Measurements from ENCODE around the gene OCA2.

OCA2 gene

DNA sequence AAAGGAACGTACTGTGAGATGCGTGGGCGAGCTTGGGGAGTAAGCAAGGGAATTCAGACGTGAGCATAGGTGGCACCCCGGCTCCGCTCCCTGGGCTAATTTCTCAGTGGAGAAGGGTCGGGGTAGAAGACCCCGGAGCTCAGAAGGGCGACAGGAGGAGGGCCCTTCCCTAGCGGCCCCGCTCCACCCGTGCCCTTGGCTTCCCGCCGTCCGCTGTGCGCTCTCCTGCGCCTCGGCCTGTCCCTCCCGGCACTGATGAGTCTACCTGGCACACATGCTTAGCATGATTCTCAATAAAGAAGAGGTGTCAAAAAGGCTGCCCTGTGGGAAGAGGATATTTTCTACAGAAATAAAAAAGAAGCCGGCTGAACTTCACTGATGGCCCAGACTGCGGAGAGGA is 292.7 kb downstream of the OCA2 start:
- peaks cover 6% of the 10 kb centered on the region for H3K9me3 ChIP-seq (replicated peaks; ENCODE audit: low read length)
- no peak overlapping the region for H3K9ac ChIP-seq (ENCODE audit: low read depth, low read length)

DNA sequence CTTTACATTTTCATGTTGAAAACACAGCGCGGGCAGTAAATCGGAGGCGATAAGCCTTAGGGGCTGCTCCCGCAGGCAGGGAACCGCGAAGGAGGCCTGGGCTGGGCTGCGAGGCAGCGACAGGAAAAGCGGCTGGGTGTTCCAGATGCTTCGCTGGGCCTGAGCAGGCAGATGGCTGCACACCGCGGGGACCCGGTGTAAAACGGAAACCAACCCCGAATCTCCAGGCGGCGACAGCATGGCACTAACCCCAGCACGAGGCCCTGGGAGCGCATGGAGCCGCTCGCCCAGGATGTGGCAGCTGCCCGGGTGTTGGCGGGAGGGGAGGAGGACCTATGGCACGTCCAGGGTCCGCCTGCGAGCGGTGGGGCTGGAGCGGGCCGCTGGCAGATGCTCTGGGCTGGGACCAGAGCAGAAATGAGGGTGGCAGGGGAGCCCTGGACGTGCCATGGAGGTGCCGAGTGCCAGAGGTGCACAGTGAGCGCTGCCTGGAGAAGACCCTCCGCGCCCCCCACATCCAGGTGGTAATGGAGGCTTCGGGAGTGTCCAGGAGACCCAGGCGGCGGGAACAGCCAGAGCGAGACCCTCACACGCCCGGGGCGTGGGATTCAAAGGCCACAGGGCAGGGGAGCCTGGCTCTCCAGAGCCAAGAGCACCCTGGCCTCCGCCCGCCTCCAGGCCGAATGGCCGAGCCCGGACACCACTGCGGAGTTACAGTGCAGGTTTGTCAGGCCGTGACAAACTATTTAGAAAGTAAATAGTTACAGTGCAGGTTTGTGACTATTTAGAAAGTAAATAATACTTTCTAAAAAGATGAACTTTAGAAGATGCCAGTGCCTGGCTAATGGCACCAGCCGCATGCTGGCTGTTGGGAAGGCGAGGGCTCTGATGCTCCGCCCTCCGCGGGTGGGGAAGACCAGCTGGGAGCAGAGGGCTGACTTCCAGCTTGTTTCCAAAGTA is 293.6 kb downstream of the OCA2 start:
- Histone ChIP-seq H3K36me3 (ENCODE audit: insufficient read depth, low read length) (no peaks in the 10 kb centered on the region), H3K27me3 (ENCODE audit: control insufficient read depth, insufficient read depth, low read length) (no peaks in the 10 kb centered on the region), H3K9ac (ENCODE audit: low read depth, low read length) (no peak overlapping the region), H3K9me3 (replicated peaks; ENCODE audit: low read length) (peaks cover 6% of the 10 kb centered on the region), H3K4me2 (ENCODE audit: low read length) (no peak overlapping the region), H3K4me3 (ENCODE audit: low read length) (no peak overlapping the region), H3K4me1 (ENCODE audit: control insufficient read depth, insufficient read depth, low read length) (no peaks in the 10 kb centered on the region)

More for the DNA sequence above, 292.7 kb downstream of the OCA2 start:
- Histone ChIP-seq H3K36me3 (ENCODE audit: insufficient read depth, low read length) (no peaks in the 10 kb centered on the region), H3K4me2 (ENCODE audit: low read length) (no peak overlapping the region), H3K27me3 (ENCODE audit: control insufficient read depth, insufficient read depth, low read length) (no peaks in the 10 kb centered on the region), H3K4me1 (ENCODE audit: control insufficient read depth, insufficient read depth, low read length) (no peaks in the 10 kb centered on the region), H3K4me3 (ENCODE audit: low read length) (no peak overlapping the region)

DNA sequence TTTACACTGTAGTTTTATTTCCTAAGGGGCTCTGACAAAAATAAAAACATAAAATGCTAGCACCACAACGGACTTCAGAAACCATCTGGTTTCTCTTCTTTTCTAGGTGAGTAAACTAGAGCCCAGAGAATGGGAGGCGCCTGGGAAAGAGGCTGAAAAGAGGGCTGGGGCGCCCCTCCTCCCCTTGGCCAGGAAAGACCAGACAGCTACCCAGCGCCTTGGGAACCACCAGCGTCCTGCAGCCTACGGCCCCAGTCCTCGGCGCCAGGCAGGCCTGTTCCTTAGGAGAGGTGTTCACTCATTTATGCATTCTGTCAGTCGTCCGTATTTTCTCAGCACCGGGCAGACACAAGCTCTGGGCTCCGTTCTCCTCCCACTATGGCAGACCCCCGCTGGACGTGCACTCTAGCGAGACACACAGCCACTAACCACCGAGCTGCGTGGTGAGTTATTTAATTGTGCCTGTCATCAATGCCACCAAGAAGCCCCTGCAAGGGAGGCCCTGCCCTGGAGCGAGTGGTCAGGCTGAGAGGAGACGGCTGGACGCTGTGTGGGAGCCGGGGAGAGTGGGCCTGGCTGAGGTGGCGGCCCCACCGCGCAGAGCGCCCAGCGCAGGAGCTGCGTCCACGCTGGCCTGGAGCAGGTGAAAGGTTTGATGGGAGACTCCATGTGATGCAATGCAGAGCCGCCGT is 294.4 kb downstream of the OCA2 start:
- no peaks in the 10 kb centered on the region for H3K36me3 ChIP-seq (ENCODE audit: insufficient read depth, low read length)
- H3K4me1 ChIP-seq (ENCODE audit: control insufficient read depth, insufficient read depth, low read length) = no peaks in the 10 kb centered on the region
- no peak overlapping the region for H3K4me3 ChIP-seq (ENCODE audit: low read length)
- no peak overlapping the region for H3K4me2 ChIP-seq (ENCODE audit: low read length)
- H3K27me3 ChIP-seq (ENCODE audit: control insufficient read depth, insufficient read depth, low read length) = no peaks in the 10 kb centered on the region
- peaks cover 6% of the 10 kb centered on the region for H3K9me3 ChIP-seq (replicated peaks; ENCODE audit: low read length)
- H3K9ac ChIP-seq (ENCODE audit: low read depth, low read length) = no peak overlapping the region

DNA sequence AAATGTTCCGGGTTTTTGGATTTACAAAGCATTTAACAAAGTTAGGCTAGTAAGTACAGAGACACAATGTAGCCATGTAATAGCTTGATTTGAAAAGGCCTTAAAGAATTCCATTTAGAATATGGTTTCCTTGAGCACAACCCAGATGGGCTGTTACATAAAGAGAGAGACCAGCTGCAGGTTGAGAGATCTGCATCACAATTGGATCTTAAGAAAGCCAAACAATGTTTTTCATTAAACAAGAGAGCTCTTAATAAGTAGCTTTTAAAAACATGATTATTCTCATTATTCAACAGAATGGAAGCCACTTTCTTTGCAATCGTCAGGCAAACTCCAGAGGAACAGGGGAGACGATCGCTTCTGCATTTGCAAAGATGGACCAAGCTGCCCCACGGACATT is 300.3 kb downstream of the OCA2 start:
- Histone ChIP-seq H3K9ac (ENCODE audit: low read depth, low read length) (no peak overlapping the region), H3K27me3 (ENCODE audit: control insufficient read depth, insufficient read depth, low read length) (no peaks in the 10 kb centered on the region), H3K4me1 (ENCODE audit: control insufficient read depth, insufficient read depth, low read length) (no peaks in the 10 kb centered on the region), H3K36me3 (ENCODE audit: insufficient read depth, low read length) (no peaks in the 10 kb centered on the region), H3K4me3 (ENCODE audit: low read length) (no peak overlapping the region), H3K9me3 (replicated peaks; ENCODE audit: low read length) (peaks cover 12% of the 10 kb centered on the region), H3K4me2 (ENCODE audit: low read length) (no peak overlapping the region)

DNA sequence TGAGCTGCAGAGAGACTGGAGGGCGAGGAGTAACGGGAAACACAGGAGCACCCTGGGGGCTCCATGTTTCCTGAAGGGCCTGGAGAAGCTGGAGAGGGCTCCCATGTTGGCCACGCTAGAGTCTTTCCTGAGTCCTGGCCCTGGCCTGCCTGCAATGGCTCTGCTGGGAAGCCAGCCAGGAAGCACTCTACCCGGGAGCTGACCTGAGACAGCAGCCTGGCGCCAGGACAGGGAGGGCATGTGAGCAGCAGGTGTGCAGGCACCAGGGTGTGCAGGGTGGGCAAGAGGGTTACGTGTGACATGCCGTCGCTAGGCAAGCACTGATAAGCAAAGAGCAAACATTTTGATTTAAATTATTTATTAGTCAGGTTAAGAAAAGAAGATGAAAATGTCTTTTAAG is 301.4 kb downstream of the OCA2 start:
- H3K27me3 ChIP-seq (ENCODE audit: control insufficient read depth, insufficient read depth, low read length) = no peaks in the 10 kb centered on the region
- H3K36me3 ChIP-seq (ENCODE audit: insufficient read depth, low read length) = no peaks in the 10 kb centered on the region
- no peaks in the 10 kb centered on the region for H3K4me1 ChIP-seq (ENCODE audit: control insufficient read depth, insufficient read depth, low read length)
- H3K9ac ChIP-seq (ENCODE audit: low read depth, low read length) = no peak overlapping the region
- no peak overlapping the region for H3K4me3 ChIP-seq (ENCODE audit: low read length)
- H3K4me2 ChIP-seq (ENCODE audit: low read length) = no peak overlapping the region
- peaks cover 12% of the 10 kb centered on the region for H3K9me3 ChIP-seq (replicated peaks; ENCODE audit: low read length)

DNA sequence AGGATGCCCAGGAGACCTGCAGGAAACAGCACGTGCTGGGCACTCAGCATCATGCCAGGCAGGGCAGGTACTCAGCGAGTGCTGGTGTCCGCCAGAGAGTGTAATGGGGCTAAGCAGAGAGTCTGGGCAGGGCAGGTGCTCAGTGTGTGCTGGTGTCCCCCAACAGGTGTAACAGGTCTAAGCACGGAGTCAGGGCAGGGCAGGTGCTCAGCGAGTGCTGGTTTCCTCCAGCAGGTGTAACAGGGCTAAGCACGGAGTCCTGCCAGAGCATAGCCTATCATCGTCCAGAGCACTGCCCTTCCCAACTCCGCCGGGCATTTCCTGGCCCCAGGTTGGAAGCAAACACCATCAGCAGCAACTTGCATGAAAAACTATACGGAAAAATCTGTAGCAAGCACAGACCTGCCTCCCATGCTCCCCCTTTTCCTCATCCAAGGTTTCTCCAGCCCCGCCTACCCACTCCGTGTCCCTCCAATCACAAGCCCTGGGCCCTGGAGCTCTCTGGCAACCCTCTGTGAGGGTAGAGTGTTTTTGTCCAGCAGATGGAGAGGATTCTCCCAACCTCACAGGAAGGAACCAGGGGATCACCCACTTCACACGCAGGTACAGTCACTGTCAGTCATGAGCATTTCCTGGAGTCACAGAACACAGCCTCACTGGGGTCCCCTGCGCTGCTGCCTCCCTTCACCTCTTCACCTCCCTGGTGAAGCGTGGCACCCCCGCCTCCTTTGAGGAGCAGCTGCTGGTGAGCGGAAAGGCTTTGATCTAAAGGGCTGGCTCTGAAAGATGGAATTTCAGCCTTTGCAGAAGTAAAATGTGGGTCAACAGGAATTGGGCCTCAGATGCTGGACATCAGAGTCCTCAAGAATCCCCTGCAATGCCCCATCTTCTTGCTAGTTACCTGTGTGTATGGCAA is 302.5 kb downstream of the OCA2 start:
- H3K4me1 ChIP-seq (ENCODE audit: control insufficient read depth, insufficient read depth, low read length) = no peaks in the 10 kb centered on the region
- H3K4me3 ChIP-seq (ENCODE audit: low read length) = no peak overlapping the region

DNA sequence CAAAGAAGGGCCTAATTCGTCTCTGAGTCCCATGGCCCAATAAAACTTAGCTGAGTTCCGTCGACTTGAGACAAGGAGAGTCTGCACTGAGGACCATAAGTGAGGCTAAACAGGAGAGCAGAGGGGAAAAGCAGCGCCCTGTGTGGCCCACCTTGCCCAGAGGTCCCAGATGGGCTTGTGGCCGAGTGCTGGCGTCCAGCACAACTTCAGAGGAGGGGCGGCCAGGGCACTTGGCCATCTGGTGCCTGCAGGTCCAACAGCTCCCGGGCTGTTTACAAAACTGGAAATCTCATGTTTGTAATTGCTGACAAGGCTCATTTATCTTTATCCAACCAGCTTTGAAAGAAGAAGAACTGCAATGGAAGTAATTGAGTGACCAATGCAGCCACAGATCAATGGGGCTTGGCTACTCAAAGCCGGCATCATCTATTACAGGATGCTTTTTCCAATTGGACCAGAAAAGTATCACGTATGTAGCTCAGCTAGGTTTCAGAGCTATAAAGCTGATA is 306.3 kb downstream of the OCA2 start:
- H3K4me2 ChIP-seq (ENCODE audit: low read length) = no peak overlapping the region

More for the DNA sequence above, 302.5 kb downstream of the OCA2 start:
- Histone ChIP-seq H3K27me3 (ENCODE audit: control insufficient read depth, insufficient read depth, low read length) (no peaks in the 10 kb centered on the region), H3K9me3 (replicated peaks; ENCODE audit: low read length) (peaks cover 17% of the 10 kb centered on the region), H3K36me3 (ENCODE audit: insufficient read depth, low read length) (no peaks in the 10 kb centered on the region), H3K4me2 (ENCODE audit: low read length) (no peak overlapping the region), H3K9ac (ENCODE audit: low read depth, low read length) (no peak overlapping the region)

DNA sequence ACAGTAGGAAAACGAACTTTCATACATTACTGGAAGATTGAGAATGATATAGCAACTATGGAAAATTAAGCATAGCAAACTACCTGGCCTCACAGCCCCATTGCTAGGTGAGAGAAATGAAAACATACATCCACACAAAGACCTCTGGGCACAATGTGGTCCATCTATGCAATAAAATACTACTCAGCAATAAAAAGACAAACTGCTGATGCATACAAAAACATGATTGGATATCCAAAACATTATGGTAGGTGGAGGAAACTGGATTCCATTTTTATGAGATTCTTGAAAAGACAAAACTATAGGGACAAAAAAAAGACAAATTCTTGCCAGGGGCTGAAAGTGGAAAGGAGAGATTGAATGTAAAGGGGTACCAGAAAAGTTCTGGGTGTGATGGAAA is 308.8 kb downstream of the OCA2 start:
- Histone ChIP-seq H3K9ac (ENCODE audit: low read depth, low read length) (no peak overlapping the region), H3K36me3 (ENCODE audit: insufficient read depth, low read length) (no peaks in the 10 kb centered on the region), H3K9me3 (replicated peaks; ENCODE audit: low read length) (peaks cover 4% of the 10 kb centered on the region), H3K4me2 (ENCODE audit: low read length) (no peak overlapping the region), H3K4me3 (ENCODE audit: low read length) (no peak overlapping the region), H3K27me3 (ENCODE audit: control insufficient read depth, insufficient read depth, low read length) (no peaks in the 10 kb centered on the region), H3K4me1 (ENCODE audit: control insufficient read depth, insufficient read depth, low read length) (no peaks in the 10 kb centered on the region)

More for the DNA sequence above, 306.3 kb downstream of the OCA2 start:
- Histone ChIP-seq H3K27me3 (ENCODE audit: control insufficient read depth, insufficient read depth, low read length) (no peaks in the 10 kb centered on the region), H3K36me3 (ENCODE audit: insufficient read depth, low read length) (no peaks in the 10 kb centered on the region), H3K9me3 (replicated peaks; ENCODE audit: low read length) (peaks cover 17% of the 10 kb centered on the region), H3K4me1 (ENCODE audit: control insufficient read depth, insufficient read depth, low read length) (no peaks in the 10 kb centered on the region), H3K9ac (ENCODE audit: low read depth, low read length) (no peak overlapping the region), H3K4me3 (ENCODE audit: low read length) (no peak overlapping the region)

GRCh38 chr15:27787931-27788330 is 311.2 kb downstream of the OCA2 start:
- no peaks in the 10 kb centered on the region for H3K27me3 ChIP-seq (ENCODE audit: control insufficient read depth, insufficient read depth, low read length)
- no peak overlapping the region for H3K4me3 ChIP-seq (ENCODE audit: low read length)
- no peak overlapping the region for H3K9ac ChIP-seq (ENCODE audit: low read depth, low read length)
- peaks cover 10% of the 10 kb centered on the region for H3K9me3 ChIP-seq (replicated peaks; ENCODE audit: low read length)
- H3K36me3 ChIP-seq (ENCODE audit: insufficient read depth, low read length) = no peaks in the 10 kb centered on the region
- H3K4me1 ChIP-seq (ENCODE audit: control insufficient read depth, insufficient read depth, low read length) = no peaks in the 10 kb centered on the region
- H3K4me2 ChIP-seq (ENCODE audit: low read length) = no peak overlapping the region

DNA sequence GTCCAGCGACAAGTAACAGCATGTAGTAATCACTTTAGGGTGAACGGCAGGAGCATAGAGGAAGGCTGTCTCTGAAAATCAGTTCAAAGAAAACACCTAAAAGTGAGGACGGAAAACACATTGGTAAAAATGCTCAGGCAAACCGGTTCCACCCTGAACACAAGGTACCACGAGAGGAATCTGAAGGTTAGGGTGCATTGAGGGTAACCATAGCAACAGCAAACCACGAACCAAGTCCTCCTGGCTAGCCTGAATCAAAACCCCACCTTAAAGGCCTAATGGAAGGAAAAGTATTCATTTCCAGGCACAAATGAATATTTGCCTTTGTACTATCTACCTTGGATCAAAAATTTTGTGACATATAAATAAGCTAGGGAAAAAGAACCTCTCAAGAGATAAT is 315.0 kb downstream of the OCA2 start:
- Histone ChIP-seq H3K4me3 (ENCODE audit: low read length) (no peak overlapping the region), H3K9me3 (replicated peaks; ENCODE audit: low read length) (peaks cover 6% of the 10 kb centered on the region), H3K4me2 (ENCODE audit: low read length) (no peak overlapping the region), H3K27me3 (ENCODE audit: control insufficient read depth, insufficient read depth, low read length) (no peaks in the 10 kb centered on the region), H3K9ac (ENCODE audit: low read depth, low read length) (no peak overlapping the region), H3K4me1 (ENCODE audit: control insufficient read depth, insufficient read depth, low read length) (no peaks in the 10 kb centered on the region), H3K36me3 (ENCODE audit: insufficient read depth, low read length) (no peaks in the 10 kb centered on the region)

DNA sequence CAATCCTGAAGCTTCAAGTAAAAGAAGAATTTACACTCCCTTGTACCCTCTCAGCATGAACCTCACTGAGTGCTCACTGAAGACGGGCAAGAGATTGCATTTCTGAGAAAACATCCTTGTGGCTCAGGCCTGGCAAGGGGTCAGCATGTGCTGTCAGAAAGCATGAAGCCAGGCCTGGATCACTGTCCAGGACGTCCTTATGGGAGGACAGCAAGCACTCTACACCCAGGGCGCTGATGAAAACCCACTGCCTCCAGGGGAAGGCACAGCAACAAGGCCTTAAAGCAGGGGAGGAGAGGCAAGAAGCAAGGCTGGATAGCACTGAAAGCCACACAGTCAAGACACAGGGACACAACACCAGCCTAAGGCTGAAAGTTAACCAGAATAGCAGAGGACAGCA is 315.4 kb downstream of the OCA2 start:
- H3K27me3 ChIP-seq (ENCODE audit: control insufficient read depth, insufficient read depth, low read length) = no peaks in the 10 kb centered on the region
- no peaks in the 10 kb centered on the region for H3K36me3 ChIP-seq (ENCODE audit: insufficient read depth, low read length)
- H3K4me2 ChIP-seq (ENCODE audit: low read length) = no peak overlapping the region
- H3K4me3 ChIP-seq (ENCODE audit: low read length) = no peak overlapping the region
- no peak overlapping the region for H3K9ac ChIP-seq (ENCODE audit: low read depth, low read length)
- H3K4me1 ChIP-seq (ENCODE audit: control insufficient read depth, insufficient read depth, low read length) = no peaks in the 10 kb centered on the region
- H3K9me3 ChIP-seq (replicated peaks; ENCODE audit: low read length) = peaks cover 6% of the 10 kb centered on the region
